ENCODE data around the gene PSTPIP1. TPM values are rescaled to one million over a fixed set of nuclear protein-coding genes. Genes with fewer than 3 reads are reported as not detected.

Gene PSTPIP1
- total RNA-seq, 3 donors from 2014 or later (not counting 1 experiment from before 2014, with no cell fraction given): 218 to 316 (median 228) TPM

DNA sequence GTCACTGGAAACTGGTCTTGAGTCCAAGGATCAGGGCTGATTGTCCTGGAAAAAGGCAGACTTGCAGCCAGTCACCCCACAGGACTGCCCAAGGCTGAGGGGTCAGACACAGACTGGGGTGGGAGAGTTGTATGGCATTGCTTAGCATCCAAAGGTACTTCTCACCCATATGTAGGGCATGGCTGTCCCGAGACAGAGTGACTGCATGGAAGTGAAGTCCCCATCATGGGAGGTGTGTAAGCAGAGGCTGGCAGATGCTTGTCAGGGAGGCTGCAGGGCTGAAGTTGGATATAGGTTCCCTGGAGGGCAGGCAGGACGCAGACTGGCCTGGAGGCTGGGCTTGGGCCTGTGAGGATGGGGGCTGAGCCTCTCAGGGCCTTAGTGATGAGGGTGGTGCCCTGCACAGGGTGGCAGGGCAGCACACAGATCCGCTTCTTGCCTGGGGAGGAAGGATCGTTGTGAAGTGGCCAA, 31.1 kb downstream of the PSTPIP1 start:
- H3K36me3 Mint-ChIP-seq: no peaks in the 10 kb centered on the region
- Histone ChIP-seq H3K9me3 (ENCODE audit: control insufficient read depth, insufficient read depth, low read length) (no peaks in the 10 kb centered on the region), H3K4me3 (ENCODE audit: low read length) (no peak overlapping the region), H3K27ac (ENCODE audit: low read length) (no peak overlapping the region), H3K36me3 (ENCODE audit: control insufficient read depth, insufficient read depth, low read length) (peaks cover 67% of the 10 kb centered on the region), H3K27me3 (ENCODE audit: control insufficient read depth, insufficient read depth, low read length) (no peaks in the 10 kb centered on the region), H3K4me1 (ENCODE audit: control insufficient read depth, insufficient read depth, low read length) (peaks cover 69% of the 10 kb centered on the region)
- TF ChIP-seq, protein P1, sequence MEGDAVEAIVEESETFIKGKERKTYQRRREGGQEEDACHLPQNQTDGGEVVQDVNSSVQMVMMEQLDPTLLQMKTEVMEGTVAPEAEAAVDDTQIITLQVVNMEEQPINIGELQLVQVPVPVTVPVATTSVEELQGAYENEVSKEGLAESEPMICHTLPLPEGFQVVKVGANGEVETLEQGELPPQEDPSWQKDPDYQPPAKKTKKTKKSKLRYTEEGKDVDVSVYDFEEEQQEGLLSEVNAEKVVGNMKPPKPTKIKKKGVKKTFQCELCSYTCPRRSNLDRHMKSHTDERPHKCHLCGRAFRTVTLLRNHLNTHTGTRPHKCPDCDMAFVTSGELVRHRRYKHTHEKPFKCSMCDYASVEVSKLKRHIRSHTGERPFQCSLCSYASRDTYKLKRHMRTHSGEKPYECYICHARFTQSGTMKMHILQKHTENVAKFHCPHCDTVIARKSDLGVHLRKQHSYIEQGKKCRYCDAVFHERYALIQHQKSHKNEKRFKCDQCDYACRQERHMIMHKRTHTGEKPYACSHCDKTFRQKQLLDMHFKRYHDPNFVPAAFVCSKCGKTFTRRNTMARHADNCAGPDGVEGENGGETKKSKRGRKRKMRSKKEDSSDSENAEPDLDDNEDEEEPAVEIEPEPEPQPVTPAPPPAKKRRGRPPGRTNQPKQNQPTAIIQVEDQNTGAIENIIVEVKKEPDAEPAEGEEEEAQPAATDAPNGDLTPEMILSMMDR (IDR thresholded peaks at IDR 0.05): no peak
- no peaks in the 10 kb centered on the region for H3K9me3 Mint-ChIP-seq
- H3K4me1 Mint-ChIP-seq: peaks cover 38 to 54% of the 10 kb centered on the region in 2 donors
- intact Hi-C loops (cut with micrococcal nuclease): no loop called here
- no peak overlapping the region for H3K4me3 Mint-ChIP-seq
- DNase-seq (no peak), ATAC-seq (no peak)
- no peaks in the 10 kb centered on the region for H3K27me3 Mint-ChIP-seq (ENCODE audit: low read depth in 2 of 2)
- H3K27ac Mint-ChIP-seq: peak overlapping the region; percentile 67 to 74
- WGBS (ENCODE audit: insufficient coverage): 92% methylated on average over 4 of the region's 4 CpGs

DNA sequence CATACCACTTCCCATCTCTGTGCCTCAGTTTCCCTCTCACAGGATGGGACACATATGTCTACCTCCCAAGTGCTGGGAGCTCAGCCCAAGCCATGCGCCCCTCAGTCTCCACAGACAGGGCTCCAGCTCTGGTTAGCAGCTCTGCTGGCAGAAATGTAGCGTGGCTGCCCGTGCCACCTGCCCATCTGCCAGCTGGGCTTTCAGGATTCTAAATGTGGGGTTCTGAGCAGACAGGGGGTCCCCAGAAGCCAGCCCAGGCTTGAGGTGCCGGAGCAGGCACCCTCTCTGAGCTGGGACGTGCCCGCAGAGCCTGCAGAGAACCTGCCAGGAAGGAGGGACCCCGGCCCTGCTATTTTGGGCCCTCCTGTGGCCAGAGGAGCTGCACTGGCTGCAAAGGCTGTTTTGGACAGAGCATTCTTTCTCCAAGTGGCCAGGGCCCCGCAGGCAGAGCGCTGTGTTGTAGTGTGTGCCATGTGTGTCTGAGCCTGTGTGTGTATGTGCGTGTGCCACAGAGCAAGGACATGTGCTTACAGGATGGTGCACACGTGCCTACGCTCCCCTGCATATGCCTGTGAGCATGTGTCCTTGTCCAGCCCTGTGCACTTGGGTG, 31.7 kb downstream of the PSTPIP1 start:
- DNase-seq (peak in 1 of 2 donors; percentile 12), ATAC-seq (no peak)
- Mint-ChIP-seq H3K27ac (peak overlapping the region; percentile 69 to 82), H3K4me3 (no peak overlapping the region), H3K27me3 (ENCODE audit: low read depth in 2 of 2) (no peaks in the 10 kb centered on the region), H3K4me1 (peaks cover 32 to 53% of the 10 kb centered on the region in 2 donors), H3K9me3 (no peaks in the 10 kb centered on the region), H3K36me3 (no peaks in the 10 kb centered on the region)
- intact Hi-C loops (cut with micrococcal nuclease): no loop called here
- no peak overlapping the region for H3K27ac ChIP-seq (ENCODE audit: low read length)
- H3K9me3 ChIP-seq (ENCODE audit: control insufficient read depth, insufficient read depth, low read length): no peaks in the 10 kb centered on the region
- peaks cover 69% of the 10 kb centered on the region for H3K4me1 ChIP-seq (ENCODE audit: control insufficient read depth, insufficient read depth, low read length)
- peaks cover 71% of the 10 kb centered on the region for H3K36me3 ChIP-seq (ENCODE audit: control insufficient read depth, insufficient read depth, low read length)
- TF ChIP-seq, protein P1 (IDR thresholded peaks at IDR 0.05): no peak
- H3K4me3 ChIP-seq (ENCODE audit: low read length): no peak overlapping the region
- H3K27me3 ChIP-seq (ENCODE audit: control insufficient read depth, insufficient read depth, low read length): no peaks in the 10 kb centered on the region
- WGBS (ENCODE audit: insufficient coverage): 94% methylated on average over 12 of the region's 12 CpGs

DNA sequence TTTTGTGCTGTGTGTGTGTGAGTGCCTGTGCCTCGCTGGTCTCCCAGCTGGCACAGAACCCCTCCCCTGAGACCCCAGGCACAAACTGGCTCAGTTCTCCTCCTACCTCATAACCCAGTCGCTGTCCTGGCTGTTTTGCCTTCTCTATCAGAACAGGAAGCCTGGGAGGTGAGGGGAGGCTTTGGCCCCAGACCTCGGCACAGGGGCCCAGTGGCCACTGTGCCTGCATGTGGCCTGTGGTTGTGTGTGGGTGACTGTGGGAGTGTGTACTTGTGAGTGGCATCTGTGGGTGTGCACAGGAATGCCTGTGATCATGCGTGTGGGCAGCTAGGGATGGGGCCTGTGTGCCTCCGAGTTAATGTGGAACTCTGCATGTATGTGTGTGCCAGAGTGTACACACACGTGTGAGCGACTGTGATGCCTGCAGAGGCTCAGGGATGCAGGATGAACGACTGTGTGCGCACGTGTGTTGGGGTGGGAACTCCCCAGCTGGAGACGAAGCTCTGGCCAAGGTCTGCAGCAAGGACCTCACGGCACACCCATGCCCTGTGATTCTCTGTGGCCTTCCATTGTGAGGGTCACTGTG, 32.3 kb downstream of the PSTPIP1 start:
- Mint-ChIP-seq H3K27me3 (ENCODE audit: low read depth in 2 of 2) (no peaks in the 10 kb centered on the region), H3K9me3 (no peaks in the 10 kb centered on the region), H3K27ac (peak overlapping the region; percentile 69 to 82), H3K4me3 (no peak overlapping the region), H3K4me1 (peaks cover 26 to 51% of the 10 kb centered on the region in 2 donors), H3K36me3 (no peaks in the 10 kb centered on the region)
- Histone ChIP-seq H3K27ac (ENCODE audit: low read length) (no peak overlapping the region), H3K9me3 (ENCODE audit: control insufficient read depth, insufficient read depth, low read length) (no peaks in the 10 kb centered on the region), H3K4me1 (ENCODE audit: control insufficient read depth, insufficient read depth, low read length) (peaks cover 66% of the 10 kb centered on the region), H3K27me3 (ENCODE audit: control insufficient read depth, insufficient read depth, low read length) (no peaks in the 10 kb centered on the region), H3K4me3 (ENCODE audit: low read length) (no peak overlapping the region), H3K36me3 (ENCODE audit: control insufficient read depth, insufficient read depth, low read length) (peaks cover 77% of the 10 kb centered on the region)
- ATAC-seq (no peak), DNase-seq (no peak)
- TF ChIP-seq, protein P1 (IDR thresholded peaks at IDR 0.05): no peak
- intact Hi-C loops (cut with micrococcal nuclease): no loop called here
- 87% methylated on average over 10 of the region's 12 CpGs for WGBS (ENCODE audit: insufficient coverage)
